ENCODE results near the gene PROSER3.

Gene PROSER3

GRCh38 chr19:35783469-35784434 lies 25.8 kb downstream of the PROSER3 start:
- H3K27me3 ChIP-seq (ENCODE audit: control insufficient read depth, low read length): no peaks in the 10 kb centered on the region
- H4K20me1 ChIP-seq (ENCODE audit: control insufficient read depth, insufficient read depth, low read depth, low read length): no peaks in the 10 kb centered on the region
- no peaks in the 10 kb centered on the region for H3K9me3 ChIP-seq (ENCODE audit: control insufficient read depth, insufficient read depth, low read length)
- H3K4me2 ChIP-seq (ENCODE audit: low read length): no peak overlapping the region
- no peaks in the 10 kb centered on the region for H3F3A ChIP-seq (ENCODE audit: control insufficient read depth, insufficient read depth)
- H3K36me3 ChIP-seq (ENCODE audit: control insufficient read depth, low read length): no peaks in the 10 kb centered on the region
- H3K79me2 ChIP-seq (ENCODE audit: control insufficient read depth, low read length): no peaks in the 10 kb centered on the region
- no peaks in the 10 kb centered on the region for H3K4me1 ChIP-seq (ENCODE audit: control insufficient read depth, low read length)
- no peaks in the 10 kb centered on the region for H3K9me2 ChIP-seq (replicated peaks; ENCODE audit: control insufficient read depth, low read length)
- no peak for TF ChIP-seq EZH2phosphoT487 (IDR thresholded peaks at IDR 0.05; ENCODE audit: borderline replicate concordance, low read length)
- no peak for TF ChIP-seq CTCF (IDR thresholded peaks at IDR 0.05; ENCODE audit: low read depth, low read length, poor library complexity, severe bottlenecking)
- H3K27ac ChIP-seq (ENCODE audit: low read depth, low read length): no peak overlapping the region
- no peak overlapping the region for H3K4me3 ChIP-seq (ENCODE audit: low read length)

- Histone ChIP-seq H3K4me3 (ENCODE audit: low read length) (no peak overlapping the region), H3K36me3 (ENCODE audit: control insufficient read depth, low read length) (no peaks in the 10 kb centered on the region), H3K9me2 (replicated peaks; ENCODE audit: control insufficient read depth, low read length) (no peaks in the 10 kb centered on the region), H4K20me1 (ENCODE audit: control insufficient read depth, insufficient read depth, low read depth, low read length) (no peaks in the 10 kb centered on the region), H3K4me2 (ENCODE audit: low read length) (no peak overlapping the region), H3K27me3 (ENCODE audit: control insufficient read depth, low read length) (no peaks in the 10 kb centered on the region), H3K27ac (ENCODE audit: low read depth, low read length) (no peak overlapping the region), H3K79me2 (ENCODE audit: control insufficient read depth, low read length) (no peaks in the 10 kb centered on the region), H3K4me1 (ENCODE audit: control insufficient read depth, low read length) (no peaks in the 10 kb centered on the region), H3F3A (ENCODE audit: control insufficient read depth, insufficient read depth) (no peaks in the 10 kb centered on the region), H3K9me3 (ENCODE audit: control insufficient read depth, insufficient read depth, low read length) (no peaks in the 10 kb centered on the region)
- TF ChIP-seq CTCF (IDR thresholded peaks at IDR 0.05; ENCODE audit: low read depth, low read length, poor library complexity, severe bottlenecking) (no peak), EZH2phosphoT487 (IDR thresholded peaks at IDR 0.05; ENCODE audit: borderline replicate concordance, low read length) (no peak)
Measured at GRCh38 chr19:35784503-35785338, 26.7 kb downstream of the PROSER3 start.

- Histone ChIP-seq H3K79me2 (ENCODE audit: control insufficient read depth, low read length) (no peaks in the 10 kb centered on the region), H3K4me3 (ENCODE audit: low read length) (no peak overlapping the region), H3K4me2 (ENCODE audit: low read length) (no peak overlapping the region), H3K27me3 (ENCODE audit: control insufficient read depth, low read length) (no peaks in the 10 kb centered on the region), H3K27ac (ENCODE audit: low read depth, low read length) (no peak overlapping the region), H4K20me1 (ENCODE audit: control insufficient read depth, insufficient read depth, low read depth, low read length) (no peaks in the 10 kb centered on the region), H3K4me1 (ENCODE audit: control insufficient read depth, low read length) (no peaks in the 10 kb centered on the region), H3F3A (ENCODE audit: control insufficient read depth, insufficient read depth) (no peaks in the 10 kb centered on the region), H3K9me2 (replicated peaks; ENCODE audit: control insufficient read depth, low read length) (no peaks in the 10 kb centered on the region), H3K36me3 (ENCODE audit: control insufficient read depth, low read length) (no peaks in the 10 kb centered on the region), H3K9me3 (ENCODE audit: control insufficient read depth, insufficient read depth, low read length) (no peaks in the 10 kb centered on the region)
- TF ChIP-seq EZH2phosphoT487 (IDR thresholded peaks at IDR 0.05; ENCODE audit: borderline replicate concordance, low read length): no peak
- no peak for TF ChIP-seq CTCF (IDR thresholded peaks at IDR 0.05; ENCODE audit: low read depth, low read length, poor library complexity, severe bottlenecking)
Measured at GRCh38 chr19:35785339-35785627, 27.3 kb downstream of the PROSER3 start.
